ENCODE data around the gene BACH2. TPM values are rescaled to one million over a fixed set of nuclear protein-coding genes. Genes with fewer than 3 reads are reported as not detected.

BACH2 gene
- total RNA-seq, 2 experiments from 2014 or later, result 157 to 170 TPM

- Histone ChIP-seq H3K4me3 (ENCODE audit: low read length) (no peak overlapping the region), H3K27me3 (ENCODE audit: control insufficient read depth in 1 of 2, insufficient read depth in 2 of 2, low read length in 2 of 2) (no peaks in the 10 kb centered on the region), H3K27ac (ENCODE audit: low read depth in 1 of 2, low read length in 2 of 2) (no peak overlapping the region), H3K4me1 (ENCODE audit: insufficient read depth, low read length) (no peaks in the 10 kb centered on the region), H3K36me3 (ENCODE audit: insufficient read depth, low read length) (no peaks in the 10 kb centered on the region), H3K9me3 (ENCODE audit: control insufficient read depth in 1 of 2, insufficient read depth in 1 of 2, low read length in 2 of 2) (no peaks in the 10 kb centered on the region)
- intact Hi-C loops (cut with DNase I, micrococcal nuclease), result no loop called here
- no peak overlapping the region for H3K4me3 Mint-ChIP-seq
- H3K4me1 Mint-ChIP-seq (ENCODE audit: low read depth), result peaks cover 16% of the 10 kb centered on the region
- H3K9me3 Mint-ChIP-seq, result no peaks in the 10 kb centered on the region
- ATAC-seq (ENCODE audit: poor library complexity) (no peak), DNase-seq (no peak)
- H3K27ac Mint-ChIP-seq, result no peak overlapping the region
- no peaks in the 10 kb centered on the region for H3K27me3 Mint-ChIP-seq
- no peak for TF ChIP-seq CTCF (IDR thresholded peaks at IDR 0.05)
- CTCF ChIA-PET, result interaction anchor here (0.6 kb wide), 1 partner anchor 10 kb away, joined by 5 read pairs; no protein-coding TSS in a partner anchor
- POLR2A ChIA-PET, result interaction anchor here (0.6 to 0.7 kb wide), 2 partner anchors 608 to 932 kb away, joined by 3 read pairs; no protein-coding TSS in a partner anchor
- no peaks in the 10 kb centered on the region for H3K36me3 Mint-ChIP-seq (ENCODE audit: low read depth)
Observed at GRCh38 chr6:90323706-90324105, 27.1 kb upstream of the BACH2 start.

- H3K4me3 ChIP-seq (ENCODE audit: low read length), result no peak overlapping the region
- H3K9me3 Mint-ChIP-seq, result no peaks in the 10 kb centered on the region
- H3K27me3 Mint-ChIP-seq, result no peaks in the 10 kb centered on the region
- no peaks in the 10 kb centered on the region for H3K9me3 ChIP-seq (ENCODE audit: control insufficient read depth in 1 of 2, insufficient read depth in 1 of 2, low read length in 2 of 2)
- ChIA-PET POLR2A (interaction anchor here (0.6 to 0.7 kb wide), 2 partner anchors 79 to 607 kb away, joined by 3 read pairs; no protein-coding TSS in a partner anchor), CTCF (interaction anchor here (0.6 kb wide), 1 partner anchor 9 kb away, joined by 5 read pairs; no protein-coding TSS in a partner anchor)
- no peak overlapping the region for H3K4me3 Mint-ChIP-seq
- H3K4me1 Mint-ChIP-seq (ENCODE audit: low read depth), result peaks cover 16% of the 10 kb centered on the region
- H3K27ac ChIP-seq (ENCODE audit: low read depth in 1 of 2, low read length in 2 of 2), result no peak overlapping the region
- no peaks in the 10 kb centered on the region for H3K36me3 ChIP-seq (ENCODE audit: insufficient read depth, low read length)
- DNase-seq (no peak), ATAC-seq (ENCODE audit: poor library complexity) (no peak)
- H3K27me3 ChIP-seq (ENCODE audit: control insufficient read depth in 1 of 2, insufficient read depth in 2 of 2, low read length in 2 of 2), result no peaks in the 10 kb centered on the region
- no peak overlapping the region for H3K27ac Mint-ChIP-seq
- no peak for TF ChIP-seq CTCF (IDR thresholded peaks at IDR 0.05)
- H3K4me1 ChIP-seq (ENCODE audit: insufficient read depth, low read length), result no peaks in the 10 kb centered on the region
- intact Hi-C loops (cut with DNase I, micrococcal nuclease), result no loop called here
- H3K36me3 Mint-ChIP-seq (ENCODE audit: low read depth), result no peaks in the 10 kb centered on the region
Observed at GRCh38 chr6:90322976-90323474, 26.4 kb upstream of the BACH2 start.

- no peak for DNase-seq
- Mint-ChIP-seq H3K36me3 (ENCODE audit: low read depth) (no peaks in the 10 kb centered on the region), H3K4me3 (no peak overlapping the region), H3K27me3 (no peaks in the 10 kb centered on the region), H3K9me3 (no peaks in the 10 kb centered on the region), H3K27ac (no peak overlapping the region), H3K4me1 (ENCODE audit: low read depth) (peaks cover 16% of the 10 kb centered on the region)
- intact Hi-C loops (cut with DNase I, micrococcal nuclease), result no loop called here
- CTCF ChIA-PET, result interaction anchor here (1.4 kb wide), 1 partner anchor 24 kb away, joined by 4 read pairs; no protein-coding TSS in a partner anchor
- ATAC-seq (ENCODE audit: poor library complexity), result peak; percentile 34
- no peak for TF ChIP-seq CTCF (IDR thresholded peaks at IDR 0.05)
- Histone ChIP-seq H3K4me1 (ENCODE audit: insufficient read depth, low read length) (no peaks in the 10 kb centered on the region), H3K27me3 (ENCODE audit: control insufficient read depth in 1 of 2, insufficient read depth in 2 of 2, low read length in 2 of 2) (no peaks in the 10 kb centered on the region), H3K9me3 (ENCODE audit: control insufficient read depth in 1 of 2, insufficient read depth in 1 of 2, low read length in 2 of 2) (no peaks in the 10 kb centered on the region), H3K4me3 (ENCODE audit: low read length) (no peak overlapping the region), H3K36me3 (ENCODE audit: insufficient read depth, low read length) (no peaks in the 10 kb centered on the region), H3K27ac (ENCODE audit: low read depth in 1 of 2, low read length in 2 of 2) (no peak overlapping the region)
- POLR2A ChIA-PET, result no interaction called here
Observed at GRCh38 chr6:90319979-90320685, 23.5 kb upstream of the BACH2 start.
